GM21526 (cell line): ENCODE results near the gene TMEM222.
A peak's percentile ranks its signal among the peaks of the same experiment; 100 is the strongest.
"Not testable (repeated sequence)": the region's sequence is repeated elsewhere in the genome, so short reads cannot be mapped to it uniquely, and the experiment has no call there.

Experiments
- ATAC-seq: cut with Tn5 transposase; IDR thresholded peaks from one replicate; pipeline ENCODE4 v1.9.1; 2021; ENCODE audit warnings: moderate library complexity; ENCODE audit not compliant: unreplicated experiment, low FRiP score

TMEM222 gene, protein sequence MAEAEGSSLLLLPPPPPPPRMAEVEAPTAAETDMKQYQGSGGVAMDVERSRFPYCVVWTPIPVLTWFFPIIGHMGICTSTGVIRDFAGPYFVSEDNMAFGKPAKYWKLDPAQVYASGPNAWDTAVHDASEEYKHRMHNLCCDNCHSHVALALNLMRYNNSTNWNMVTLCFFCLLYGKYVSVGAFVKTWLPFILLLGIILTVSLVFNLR

DNA sequence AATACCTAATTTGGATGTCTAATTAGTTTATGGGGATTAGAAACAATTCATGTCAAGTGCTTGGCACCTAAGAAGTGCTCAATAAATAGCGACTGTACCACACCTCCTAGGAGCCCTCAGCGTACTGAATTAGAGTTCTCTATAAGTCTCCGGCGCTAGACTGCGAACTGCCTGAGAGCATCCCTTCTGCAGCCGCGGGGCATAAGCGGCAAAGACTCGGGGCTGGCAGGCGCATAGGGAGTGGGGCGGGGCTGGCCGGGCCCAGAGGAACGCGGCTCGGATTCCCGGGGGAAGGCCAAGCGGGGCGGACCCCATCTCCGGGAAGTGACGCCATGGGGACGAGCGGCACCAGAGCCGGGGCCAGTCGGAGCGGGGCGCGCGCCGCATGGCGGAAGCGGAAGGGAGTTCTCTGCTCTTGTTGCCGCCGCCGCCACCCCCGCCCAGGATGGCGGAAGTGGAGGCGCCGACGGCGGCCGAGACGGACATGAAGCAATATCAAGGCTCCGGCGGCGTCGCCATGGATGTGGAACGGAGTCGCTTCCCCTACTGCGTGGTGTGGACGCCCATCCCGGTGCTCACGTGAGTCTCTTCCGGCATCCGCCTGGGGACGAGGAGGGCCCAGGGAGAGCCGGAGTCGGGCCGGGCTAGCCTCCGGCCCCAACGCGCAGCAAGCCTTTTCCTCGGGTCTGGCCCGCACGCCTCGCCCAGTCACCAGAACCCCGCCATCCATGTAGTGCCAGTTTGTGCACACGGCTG is at the start of gene TMEM222:
TMEM222 (plus strand) TSS at position 351 of the 756 bp plus-strand sequence; CDS start at position 386, 35 bp downstream.
- peak; percentile 87 for ATAC-seq

DNA sequence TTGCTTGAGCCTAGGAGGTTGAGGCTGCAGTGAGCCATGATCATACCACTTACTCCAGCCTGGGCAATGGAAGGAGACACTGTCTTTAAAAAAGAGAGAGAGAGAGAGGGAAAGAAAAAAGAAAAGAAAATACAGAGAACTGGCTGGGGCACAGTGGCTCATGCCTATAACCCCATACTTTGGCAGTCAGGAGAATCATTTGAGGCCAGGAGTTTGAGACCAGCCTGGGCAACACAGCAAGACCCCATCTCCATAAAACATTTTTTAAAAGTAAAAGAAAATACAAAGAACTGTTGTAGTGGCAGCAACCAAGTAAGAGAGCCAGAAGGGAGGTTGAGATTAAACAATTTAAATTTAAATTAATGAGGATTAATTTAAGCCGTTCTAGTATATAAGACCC is 47.8 kb upstream of the TMEM222 start:
- ATAC-seq: no peak

DNA sequence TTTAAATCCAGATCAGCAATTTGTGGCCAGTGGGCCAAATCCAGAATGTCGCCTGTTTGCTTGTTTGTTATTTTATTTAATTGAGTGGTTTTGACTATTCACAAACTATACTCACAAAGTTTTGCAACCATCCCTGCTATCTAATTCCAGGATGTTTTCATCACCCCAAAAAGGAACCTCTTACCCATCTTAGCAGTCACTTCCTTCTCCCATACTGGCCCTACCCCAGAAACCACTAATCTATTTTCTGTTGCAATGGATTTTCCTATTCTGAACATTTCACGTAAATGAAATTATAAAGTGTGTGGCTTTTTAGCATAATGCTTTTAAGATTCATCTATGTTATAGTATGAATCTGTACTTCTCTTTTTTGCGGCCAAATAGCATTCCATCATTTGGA is 46.3 kb upstream of the TMEM222 start:
- no peak for ATAC-seq

DNA sequence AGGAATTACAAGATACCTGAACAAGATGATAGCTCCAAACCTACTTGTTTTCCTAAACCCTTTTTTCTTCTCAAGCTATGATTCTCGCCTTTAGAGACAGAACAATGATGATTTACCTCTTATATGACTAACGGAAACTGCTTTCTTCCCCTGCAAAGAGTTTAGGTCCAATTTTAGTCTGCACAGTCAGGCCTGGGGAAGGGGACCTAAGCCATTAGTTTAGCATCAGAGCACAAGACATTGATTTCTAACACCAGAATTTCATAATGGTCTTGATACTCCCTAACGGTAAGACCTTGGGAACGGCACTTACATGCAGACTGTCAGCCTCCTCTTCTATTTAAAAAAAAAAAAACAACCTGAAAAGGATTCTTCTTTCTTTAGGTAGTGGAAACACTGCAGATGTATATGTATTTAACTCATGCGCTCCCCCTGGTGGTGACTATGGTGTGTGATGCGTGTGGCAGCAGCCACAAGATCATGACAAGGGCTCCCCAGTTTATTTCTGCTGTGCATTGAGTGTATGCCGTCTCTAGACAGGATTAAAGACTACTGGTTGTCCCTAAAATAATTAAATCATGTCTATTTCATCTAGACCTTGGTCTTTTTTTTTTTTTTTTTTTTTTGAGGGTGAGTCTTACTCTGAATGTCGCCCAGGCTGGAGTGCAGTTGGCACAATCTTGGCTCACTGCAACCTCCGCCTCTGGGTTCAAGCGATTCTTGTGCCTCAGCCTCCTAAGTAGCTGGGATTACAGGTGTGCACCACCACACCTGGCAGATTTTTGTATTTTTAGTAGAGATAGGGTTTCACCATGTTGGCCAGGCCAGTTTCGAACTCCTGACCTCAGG is 37.3 kb upstream of the TMEM222 start:
- no peak for ATAC-seq

DNA sequence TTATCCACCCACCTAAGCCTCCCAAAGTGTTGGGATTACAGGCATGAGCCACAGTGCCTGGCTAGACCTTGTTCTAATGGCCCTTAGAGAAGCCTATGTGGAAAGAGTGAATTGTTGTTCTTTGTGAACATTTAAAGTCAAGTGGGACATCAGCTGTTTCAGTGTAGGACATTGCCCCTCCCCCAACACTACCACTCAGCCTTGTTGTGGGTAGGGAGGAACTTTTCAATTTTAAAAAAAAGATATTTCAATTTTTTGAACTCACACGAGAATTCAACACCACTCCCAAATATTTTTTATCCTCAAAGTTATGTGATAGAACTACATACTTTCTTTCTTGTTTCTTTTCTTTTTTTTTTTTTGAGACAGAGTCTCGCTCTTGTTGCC is 36.7 kb upstream of the TMEM222 start:
- ATAC-seq: no peak

DNA sequence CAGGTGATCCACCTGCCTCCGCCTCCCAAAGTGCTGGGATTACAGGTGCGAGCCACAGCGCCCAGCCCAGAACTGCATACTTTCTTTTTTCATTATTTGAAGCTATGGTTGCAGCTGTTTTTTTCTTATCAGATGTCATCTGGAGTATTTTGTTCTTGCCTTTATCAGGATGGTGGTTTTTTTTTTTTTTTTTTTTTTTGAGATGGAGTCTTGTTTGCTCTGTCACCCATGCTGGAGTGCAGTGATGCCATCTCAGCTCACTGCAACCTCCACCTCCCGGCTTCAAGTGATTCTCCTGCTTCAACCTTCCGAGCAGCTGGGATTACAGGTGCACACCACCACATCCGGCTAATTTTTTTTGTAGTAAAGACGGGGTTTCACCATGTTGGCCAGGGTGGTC is 36.1 kb upstream of the TMEM222 start:
- not testable (repeated sequence) for ATAC-seq

DNA sequence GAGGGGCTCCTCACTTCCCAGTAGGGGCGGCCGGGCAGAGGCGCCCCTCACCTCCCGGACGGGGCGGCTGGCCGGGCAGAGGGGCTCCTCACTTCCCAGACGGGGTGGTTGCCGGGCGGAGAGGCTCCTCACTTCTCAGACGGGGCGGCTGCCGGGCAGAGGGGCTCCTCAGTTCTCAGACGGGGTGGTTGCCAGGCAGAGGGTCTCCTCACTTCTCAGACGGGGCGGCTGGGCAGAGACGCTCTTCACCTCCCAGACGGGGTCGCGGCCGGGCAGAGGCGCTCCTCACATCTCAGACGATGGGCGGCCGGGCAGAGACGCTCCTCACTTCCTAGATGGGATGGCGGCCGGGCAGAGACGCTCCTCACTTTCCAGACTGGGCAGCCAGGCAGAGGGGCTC is 32.8 kb upstream of the TMEM222 start:
- ATAC-seq: not testable (repeated sequence)

DNA sequence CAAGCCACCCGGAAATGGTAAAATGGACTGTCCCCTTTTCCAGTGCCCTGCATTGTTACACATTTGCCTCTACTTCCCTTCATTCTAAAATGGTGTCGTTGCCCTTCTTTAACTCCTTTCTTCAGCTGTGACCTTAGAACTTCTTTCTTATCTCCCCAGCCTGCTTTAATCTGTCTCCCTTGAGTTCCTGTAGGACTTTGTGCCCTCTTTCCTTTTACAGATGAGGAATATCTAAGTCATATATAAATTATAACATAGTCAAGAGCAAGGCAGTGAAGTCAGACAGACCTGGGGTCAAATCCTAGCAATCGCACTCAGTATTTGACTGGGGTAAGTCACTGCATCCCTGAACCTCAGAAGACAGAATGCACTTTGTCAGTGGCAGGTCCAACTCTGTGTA is 31.4 kb upstream of the TMEM222 start:
- no peak for ATAC-seq

DNA sequence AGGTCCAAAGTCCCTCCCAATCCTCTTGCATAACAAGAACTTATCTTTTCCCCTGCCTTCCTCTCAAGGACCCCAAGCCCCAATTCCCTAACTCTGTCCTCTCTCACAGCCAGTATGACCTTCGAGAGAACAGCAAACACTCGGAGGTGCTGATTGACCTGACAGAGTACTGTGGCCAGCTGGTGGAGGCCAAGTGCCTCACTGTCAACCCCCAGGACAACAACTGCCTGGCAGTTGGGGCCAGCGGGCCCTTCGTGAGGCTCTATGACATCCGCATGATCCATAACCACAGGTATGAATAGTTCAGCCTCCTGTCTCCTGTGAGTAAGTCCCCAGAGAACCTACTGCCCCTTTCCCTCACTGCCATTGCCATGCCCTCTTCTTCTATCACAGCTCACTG is 29.9 kb upstream of the TMEM222 start:
- ATAC-seq: no peak

DNA sequence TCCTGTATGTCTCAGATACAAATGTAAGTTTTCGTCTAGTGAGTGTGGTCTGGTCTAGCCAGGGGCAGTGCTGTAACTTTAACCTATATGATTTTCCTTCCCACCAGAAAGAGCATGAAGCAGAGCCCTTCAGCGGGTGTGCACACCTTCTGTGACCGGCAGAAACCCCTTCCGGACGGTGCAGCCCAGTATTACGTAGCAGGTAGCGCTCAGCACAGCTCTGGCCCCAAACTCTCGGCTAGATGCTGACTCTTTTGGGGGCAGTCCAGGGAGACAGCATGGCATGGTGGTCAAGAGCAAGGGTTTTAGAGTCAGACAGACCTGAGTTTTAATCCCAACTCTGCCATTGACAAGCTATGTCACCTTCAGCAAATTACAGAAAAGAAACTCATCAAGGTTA is 28.0 kb upstream of the TMEM222 start:
- no peak for ATAC-seq

DNA sequence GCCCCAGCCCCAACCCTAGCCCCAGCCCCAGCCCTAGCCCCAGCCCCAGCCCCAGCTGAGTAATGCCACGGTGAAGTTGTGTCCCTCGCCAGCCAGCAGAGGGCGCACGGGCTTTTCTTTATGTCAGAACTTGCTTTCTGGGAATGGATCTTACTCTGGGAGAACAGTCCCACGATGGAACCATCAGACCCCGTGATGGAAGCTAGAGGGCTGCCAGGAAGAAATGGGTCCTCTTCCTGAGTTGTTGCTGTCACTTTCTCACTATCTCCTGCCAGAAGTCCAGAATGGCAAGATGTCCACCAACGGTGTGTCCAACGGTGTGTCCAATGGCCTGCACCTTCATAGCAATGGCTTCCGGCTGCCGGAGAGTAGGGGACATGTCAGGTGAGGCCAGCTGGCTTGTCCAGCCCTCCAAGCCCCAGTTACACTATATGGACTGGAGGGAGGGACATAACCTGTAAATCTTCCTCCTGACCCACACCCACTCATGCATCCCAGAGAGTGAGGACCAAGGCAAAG is 25.1 kb upstream of the TMEM222 start:
- no peak for ATAC-seq

DNA sequence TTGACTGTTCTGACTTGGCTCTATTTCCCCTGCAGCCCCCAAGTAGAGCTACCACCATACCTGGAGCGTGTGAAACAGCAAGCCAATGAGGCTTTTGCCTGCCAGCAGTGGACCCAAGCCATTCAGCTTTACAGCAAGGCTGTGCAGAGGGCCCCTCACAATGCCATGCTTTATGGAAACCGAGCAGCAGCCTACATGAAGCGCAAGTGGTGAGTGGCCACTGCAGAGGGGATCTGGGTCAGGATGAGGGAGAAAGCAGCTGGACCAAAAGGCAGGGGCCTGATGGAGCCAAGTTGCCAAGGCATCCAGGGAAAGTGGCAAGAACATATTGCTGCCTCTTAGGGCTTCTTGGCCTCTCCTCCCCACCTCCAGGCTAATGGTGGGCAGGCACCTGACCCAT is 24.1 kb upstream of the TMEM222 start:
- no peak for ATAC-seq

DNA sequence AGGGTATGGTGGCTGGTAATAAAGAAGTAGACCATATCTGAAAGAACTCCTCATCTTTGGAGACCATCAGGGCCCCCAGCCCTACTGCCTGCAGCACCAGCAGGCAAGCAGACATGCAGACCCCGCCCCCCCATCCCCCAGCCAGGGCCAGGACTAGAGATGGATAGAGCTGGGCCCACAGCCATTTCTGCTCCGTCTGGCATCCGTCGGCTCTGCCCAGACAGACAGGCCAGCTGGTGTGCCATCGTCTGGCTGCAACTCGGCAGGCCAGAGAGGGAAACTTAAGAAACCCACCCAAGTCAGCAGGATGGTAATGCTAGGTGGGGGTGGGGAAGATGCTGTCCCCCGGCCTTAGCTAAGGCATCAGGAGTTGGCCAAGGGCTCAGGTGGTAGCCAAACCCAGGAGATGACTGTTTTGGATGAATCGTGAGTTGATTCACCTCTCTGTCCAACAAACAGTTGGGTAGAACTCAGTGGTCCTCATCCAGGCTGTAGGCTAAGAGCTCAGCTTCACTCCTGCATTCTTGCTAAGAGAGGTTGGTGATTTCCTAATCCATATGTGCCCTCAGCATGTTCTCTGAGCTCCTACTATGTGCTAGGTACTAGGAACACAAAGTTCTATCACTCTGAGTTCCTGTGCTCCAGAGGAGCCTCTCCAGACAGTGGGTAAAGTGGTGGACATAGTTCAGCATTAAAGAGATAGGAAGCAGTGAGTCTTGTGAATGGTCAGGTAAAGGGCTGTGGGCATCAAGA is 23.2 kb upstream of the TMEM222 start:
- no peak for ATAC-seq

DNA sequence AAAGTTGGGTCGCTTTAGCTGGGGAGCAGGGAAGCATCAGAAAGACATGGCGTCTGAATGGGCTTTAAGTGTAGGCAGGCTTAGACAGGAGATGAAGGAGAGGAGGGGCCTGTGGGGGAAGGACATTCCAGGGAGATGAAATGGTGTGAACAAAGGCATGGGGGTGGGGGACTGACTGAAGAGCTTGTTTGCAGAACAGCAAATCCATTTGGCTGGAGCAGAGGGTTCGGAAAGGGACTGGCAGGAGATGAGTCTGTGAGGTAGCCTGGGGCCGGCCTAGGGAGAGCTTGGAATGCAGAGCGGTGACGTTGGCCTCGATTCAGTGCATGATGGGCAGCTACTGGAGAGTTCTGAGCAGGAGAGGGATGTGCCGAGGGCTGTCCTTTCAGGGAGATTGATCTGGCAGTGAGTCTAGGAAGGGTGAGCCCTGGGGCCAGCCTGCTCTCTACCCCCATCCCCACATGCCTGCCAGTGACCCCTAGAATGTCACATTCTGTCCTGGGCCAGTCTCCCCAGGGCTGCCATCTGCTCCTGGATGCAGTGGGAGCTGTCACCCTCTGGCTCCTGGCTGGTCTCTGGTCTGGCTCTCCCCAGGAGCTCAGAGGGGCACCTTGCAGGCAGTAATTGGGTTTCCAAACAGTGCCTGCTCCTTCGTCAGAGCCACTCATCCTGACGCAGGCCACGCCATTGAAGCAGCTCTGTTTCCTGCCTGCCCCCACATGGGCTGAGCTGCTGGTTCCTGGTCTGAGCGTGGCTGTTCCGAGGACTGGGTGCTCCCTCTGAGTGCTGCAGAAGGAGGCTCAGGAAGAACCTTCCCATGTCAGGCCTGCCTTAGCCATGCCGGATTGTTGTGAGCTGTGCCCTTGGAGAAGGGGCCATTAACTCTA is 22.3 kb upstream of the TMEM222 start:
- ATAC-seq: no peak

DNA sequence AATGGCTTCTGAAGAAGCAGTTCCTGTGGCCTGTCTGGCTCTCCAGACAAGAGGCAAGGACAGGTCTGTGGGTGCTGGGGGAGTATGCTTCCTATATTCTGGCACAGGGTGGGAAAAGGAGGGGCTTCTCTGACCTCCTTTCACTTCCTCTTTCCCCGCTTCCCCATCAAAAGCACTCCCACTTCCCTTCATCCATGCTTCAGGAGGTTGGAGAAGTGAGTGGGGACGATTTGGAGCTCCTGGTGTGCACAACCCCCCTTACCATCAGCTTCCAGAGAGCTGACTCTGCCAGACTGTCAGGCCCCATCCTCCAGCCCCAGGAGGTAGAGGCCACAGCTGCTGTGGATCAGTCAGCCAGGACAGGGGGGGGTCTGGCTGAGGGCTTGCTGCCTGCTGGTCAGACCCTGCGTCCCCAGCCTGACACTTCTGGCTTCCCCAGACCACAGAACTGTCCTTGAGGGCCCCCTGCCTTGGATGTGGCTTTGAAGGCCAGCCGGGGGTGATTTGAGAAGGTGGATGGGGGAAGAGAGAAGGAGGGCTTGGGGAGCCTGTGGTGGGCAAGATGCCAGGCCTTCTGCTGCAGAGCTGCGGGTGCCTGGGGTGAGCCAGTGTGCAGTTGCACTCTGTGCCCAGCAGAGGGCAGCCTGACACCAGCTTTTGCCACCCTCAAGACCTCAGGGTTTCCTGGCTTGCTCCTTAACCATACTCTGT is 21.5 kb upstream of the TMEM222 start:
- ATAC-seq: peak; percentile 57

DNA sequence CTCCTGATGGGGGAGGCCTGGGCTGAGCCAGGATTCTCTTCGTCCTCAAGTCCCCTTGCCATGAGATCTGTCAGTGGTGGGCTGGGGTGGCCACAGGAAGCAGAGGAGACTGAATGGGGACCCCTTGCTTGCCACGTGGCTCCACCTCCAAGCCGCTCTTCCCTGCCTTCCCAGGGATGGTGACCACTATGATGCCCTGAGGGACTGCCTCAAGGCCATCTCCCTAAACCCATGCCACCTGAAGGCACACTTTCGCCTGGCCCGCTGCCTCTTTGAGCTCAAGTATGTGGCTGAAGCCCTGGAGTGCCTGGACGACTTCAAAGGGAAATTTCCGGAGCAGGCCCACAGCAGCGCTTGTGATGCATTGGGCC is 20.9 kb upstream of the TMEM222 start:
- ATAC-seq: no peak

DNA sequence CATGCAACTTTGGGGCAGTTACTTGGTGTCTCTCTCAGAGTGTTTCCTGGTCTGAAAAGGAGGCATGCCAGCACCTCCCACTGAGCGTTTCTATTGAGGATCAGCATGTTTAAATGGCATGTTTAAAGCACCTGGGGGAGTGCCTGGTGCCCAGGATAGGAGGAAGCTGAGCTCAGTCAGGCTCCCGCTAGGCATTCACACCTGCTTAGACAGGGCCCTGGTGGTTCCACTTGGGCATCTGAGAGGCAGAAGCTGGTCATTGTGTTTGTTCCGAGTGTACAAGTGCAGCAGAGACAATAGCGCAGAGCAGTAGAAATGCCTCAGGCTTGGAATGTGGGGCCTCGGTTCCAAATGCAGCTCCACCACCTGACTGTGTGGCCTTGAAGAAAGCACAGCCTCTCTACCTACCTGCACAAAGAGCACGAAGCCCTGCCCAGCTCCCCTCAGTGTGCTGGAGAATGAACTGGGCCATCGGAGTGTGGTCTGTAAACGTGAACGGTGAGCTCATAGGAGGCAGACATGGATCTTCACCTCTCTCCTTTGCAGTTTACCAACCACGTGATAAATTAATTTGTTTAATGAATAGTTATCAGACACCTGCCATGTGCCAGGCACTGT is 20.3 kb upstream of the TMEM222 start:
- ATAC-seq: no peak

DNA sequence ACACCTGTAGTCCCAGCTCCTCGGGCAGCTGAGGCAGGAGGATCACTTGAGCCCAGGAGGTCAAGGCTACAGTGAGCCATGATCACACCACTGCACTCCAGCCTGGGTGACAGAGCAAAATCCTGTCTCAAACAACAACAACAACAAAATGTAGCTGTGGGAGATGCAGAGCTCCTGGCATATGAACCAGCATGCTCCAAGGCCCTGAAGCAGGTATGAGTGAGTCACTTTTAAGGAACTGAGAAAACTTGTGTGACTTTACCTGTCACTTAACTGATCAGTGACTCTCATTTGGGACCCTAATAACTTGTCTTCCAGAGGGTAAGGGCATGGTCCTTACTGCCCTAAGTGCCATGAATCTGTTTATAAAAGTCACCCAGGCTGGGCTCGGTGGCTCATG is 19.4 kb upstream of the TMEM222 start:
- no peak for ATAC-seq

DNA sequence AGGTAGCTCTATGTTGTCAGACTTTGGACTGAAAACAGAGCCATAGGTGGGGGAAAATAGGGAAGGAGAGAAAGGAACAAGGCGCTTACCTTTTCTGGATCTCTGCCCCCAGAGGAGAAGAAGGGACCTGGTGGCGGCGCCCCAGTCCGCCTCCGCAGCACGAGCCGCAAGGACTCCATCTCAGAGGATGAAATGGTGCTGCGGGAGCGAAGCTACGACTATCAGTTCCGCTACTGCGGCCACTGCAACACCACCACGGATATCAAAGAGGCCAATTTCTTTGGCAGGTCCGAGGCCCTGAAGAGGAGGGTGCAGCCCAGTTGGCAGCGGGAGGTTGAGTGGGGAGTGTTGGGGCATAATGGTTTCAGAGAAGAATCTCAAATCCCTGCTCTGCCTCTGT is 18.5 kb upstream of the TMEM222 start:
- ATAC-seq: no peak
